Right cardiac atrium (tissue), 5 donors: Measurements from ENCODE around the gene MAP2K6. TPM values are rescaled to one million over a fixed set of nuclear protein-coding genes. Genes with fewer than 3 reads are reported as not detected.

Source experiments
- ATAC-seq, 2 donors: fragments of 200-7000 bp; cut with Tn5 transposase; one replicate each; pipeline versions ENCODE4 v1.8.0 to v1.9.1; 2020; ENCODE audit warnings: moderate library complexity in 2 of 2, mild to moderate bottlenecking in 1 of 2
- DNase-seq, 3 donors: peaks; one replicate each; pipeline ENCODE4 v3.0.0-alpha.2; 2020
- H3K27ac ChIP-seq: one replicate; pipeline ENCODE4 v1.5.1; 2013; ENCODE audit warnings: mild to moderate bottlenecking, low read length, control low read depth, moderate library complexity
- H3K27me3 ChIP-seq: one replicate; pipeline ENCODE4 v1.6.1; 2013; ENCODE audit not compliant: control insufficient read depth, insufficient read depth
- H3K4me1 ChIP-seq: one replicate; pipeline ENCODE4 v1.6.1; 2013; ENCODE audit warnings: low read length; ENCODE audit not compliant: control insufficient read depth, insufficient read depth
- H3K4me3 ChIP-seq: one replicate; pipeline ENCODE4 v1.5.1; 2013; ENCODE audit warnings: low read length, control low read depth
- H3K9me3 ChIP-seq: one replicate; pipeline ENCODE4 v1.6.1; 2013; ENCODE audit warnings: low read length; ENCODE audit not compliant: control insufficient read depth
- WGBS: extraction: QIAGEN DNeasy Blood & Tissue Kit; methylation state at CpG from one replicate; pipeline ENCODE4 v1.1.7; 2013; 5-methylcytosine and 5-hydroxymethylcytosine counted together
- intact Hi-C, 4 donors: fragments of 100-400 bp; cut with DNase I; formaldehyde crosslinking; loops; one replicate each; pipeline versions ENCODE4 v1.11.0 to v1.14.0; 2022 to 2023
- polyA plus RNA-seq: library from polyadenylated mRNA; stranded (reverse); fragments of 200-250 nt; gene quantifications from one replicate; pipeline ENCODE4 v1.2.3, GENCODE V29; 2013
- total RNA-seq, 4 donors: library from RNA; stranded (reverse); fragmentation: NEBNext Ultra II Directional; extraction: Animal tissue kit (Norgen Biotek cat#: 25700); gene quantifications; one replicate each; pipeline ENCODE4 v1.2.1, GENCODE V29; 2021
- donor health status: healthy with polysubstance abuse.
- donor health status: DM: no; HTN: yes; CAD: no.
- donor health status: DM: no; HTN: no; CAD: no.
- donor health status: DM: no; HTN: yes; CAD: no; lungs with severe emphysema.
- donor health status: DM: yes; HTN: yes; CAD: no.

MAP2K6 gene
- total and polyA plus RNA-seq, 5 donors, result 0.72 to 4.1 (median 2.5) TPM

GRCh38 chr17:69443138-69443537 lies 28.6 kb downstream of the MAP2K6 start:
- DNase-seq, result no peak
- H3K4me3 ChIP-seq, result no peak overlapping the region
- intact Hi-C loops, result no loop called here
- H3K27me3 ChIP-seq, result no peaks in the 10 kb centered on the region
- no peaks in the 10 kb centered on the region for H3K9me3 ChIP-seq
- no peaks in the 10 kb centered on the region for H3K4me1 ChIP-seq
- WGBS, result 93% methylated on average over 4 of the region's 4 CpGs
- no peak for ATAC-seq
- no peak overlapping the region for H3K27ac ChIP-seq

- DNase-seq, result no peak
- ATAC-seq, result no peak
- intact Hi-C loops, result no loop called here
- Histone ChIP-seq H3K4me1 (no peaks in the 10 kb centered on the region), H3K4me3 (no peak overlapping the region), H3K9me3 (no peaks in the 10 kb centered on the region), H3K27me3 (no peaks in the 10 kb centered on the region), H3K27ac (no peak overlapping the region)
- 49% methylated on average over 1 of the region's 1 CpG for WGBS
Measured at GRCh38 chr17:69444023-69444422, 29.5 kb downstream of the MAP2K6 start.

- no peak overlapping the region for H3K27ac ChIP-seq
- no peak overlapping the region for H3K4me3 ChIP-seq
- H3K27me3 ChIP-seq, result no peaks in the 10 kb centered on the region
- no peak for ATAC-seq
- 63% methylated on average over 2 of the region's 2 CpGs for WGBS
- DNase-seq, result no peak
- H3K4me1 ChIP-seq, result no peaks in the 10 kb centered on the region
- intact Hi-C loops, result no loop called here
- no peaks in the 10 kb centered on the region for H3K9me3 ChIP-seq
Measured at GRCh38 chr17:69445132-69445531, 30.6 kb downstream of the MAP2K6 start.

- Histone ChIP-seq H3K27me3 (no peaks in the 10 kb centered on the region), H3K9me3 (no peaks in the 10 kb centered on the region), H3K27ac (no peak overlapping the region), H3K4me3 (no peak overlapping the region), H3K4me1 (no peaks in the 10 kb centered on the region)
- ATAC-seq (peak; percentile 88 to 90), DNase-seq (peak; percentile 65 to 87 (median 81))
- intact Hi-C loops, result no loop called here
- 62% methylated on average over 5 of the region's 5 CpGs for WGBS
Measured at GRCh38 chr17:69447726-69448125, 33.2 kb downstream of the MAP2K6 start.

- Histone ChIP-seq H3K27me3 (no peaks in the 10 kb centered on the region), H3K4me3 (no peak overlapping the region)
- ATAC-seq, result peak; percentile 76 to 77
Measured at GRCh38 chr17:69448431-69449102, 34.1 kb downstream of the MAP2K6 start.

GRCh38 chr17:69450131-69450530 lies 35.6 kb downstream of the MAP2K6 start:
- 96% methylated on average over 4 of the region's 4 CpGs for WGBS
- ATAC-seq (no peak), DNase-seq (no peak)
- no peaks in the 10 kb centered on the region for H3K4me1 ChIP-seq
- no peaks in the 10 kb centered on the region for H3K9me3 ChIP-seq
- H3K27me3 ChIP-seq, result no peaks in the 10 kb centered on the region
- intact Hi-C loops, result no loop called here
- H3K27ac ChIP-seq, result no peak overlapping the region
- H3K4me3 ChIP-seq, result no peak overlapping the region

More at GRCh38 chr17:69448431-69449102, 34.1 kb downstream of the MAP2K6 start:
- 55% methylated on average over 16 of the region's 16 CpGs for WGBS
- Histone ChIP-seq H3K4me1 (no peaks in the 10 kb centered on the region), H3K27ac (no peak overlapping the region), H3K9me3 (no peaks in the 10 kb centered on the region)
- intact Hi-C loops, result no loop called here
- DNase-seq, result peak; percentile 43 to 85 (median 77)

- H3K9me3 ChIP-seq, result no peaks in the 10 kb centered on the region
- H3K27ac ChIP-seq, result no peak overlapping the region
- no peak for DNase-seq
- H3K4me3 ChIP-seq, result no peak overlapping the region
- ATAC-seq, result no peak
- 87% methylated on average over 7 of the region's 7 CpGs for WGBS
- H3K27me3 ChIP-seq, result no peaks in the 10 kb centered on the region
- intact Hi-C loops, result no loop called here
- H3K4me1 ChIP-seq, result no peaks in the 10 kb centered on the region
Measured at GRCh38 chr17:69450918-69451317, 36.4 kb downstream of the MAP2K6 start.

- intact Hi-C loops, result no loop called here
- no peak overlapping the region for H3K27ac ChIP-seq
Measured at GRCh38 chr17:69451416-69452394, 37.2 kb downstream of the MAP2K6 start.

GRCh38 chr17:69452664-69453260 lies 38.3 kb downstream of the MAP2K6 start:
- no peak for ATAC-seq
- WGBS, result 94% methylated on average over 8 of the region's 8 CpGs
- intact Hi-C loops, result no loop called here
- H3K27me3 ChIP-seq, result no peaks in the 10 kb centered on the region
- H3K4me1 ChIP-seq, result no peaks in the 10 kb centered on the region
- H3K4me3 ChIP-seq, result no peak overlapping the region
- DNase-seq, result no peak
- no peaks in the 10 kb centered on the region for H3K9me3 ChIP-seq
- H3K27ac ChIP-seq, result no peak overlapping the region

More at GRCh38 chr17:69451416-69452394, 37.2 kb downstream of the MAP2K6 start:
- ATAC-seq, result no peak
- Histone ChIP-seq H3K4me1 (no peaks in the 10 kb centered on the region), H3K9me3 (no peaks in the 10 kb centered on the region), H3K4me3 (no peak overlapping the region), H3K27me3 (no peaks in the 10 kb centered on the region)
- WGBS, result 93% methylated on average over 8 of the region's 8 CpGs
- no peak for DNase-seq

GRCh38 chr17:69454051-69454450 lies 39.6 kb downstream of the MAP2K6 start:
- ATAC-seq, result no peak
- DNase-seq, result no peak
- H3K9me3 ChIP-seq, result no peaks in the 10 kb centered on the region
- no peaks in the 10 kb centered on the region for H3K4me1 ChIP-seq
- no peak overlapping the region for H3K4me3 ChIP-seq
- WGBS, result 87% methylated on average over 4 of the region's 4 CpGs
- intact Hi-C loops, result no loop called here
- H3K27ac ChIP-seq, result no peak overlapping the region
- no peaks in the 10 kb centered on the region for H3K27me3 ChIP-seq

- DNase-seq, result no peak
- Histone ChIP-seq H3K9me3 (no peaks in the 10 kb centered on the region), H3K4me3 (no peak overlapping the region), H3K27me3 (no peaks in the 10 kb centered on the region), H3K27ac (no peak overlapping the region), H3K4me1 (no peaks in the 10 kb centered on the region)
- WGBS, result 57% methylated on average over 1 of the region's 1 CpG
- intact Hi-C loops, result no loop called here
- no peak for ATAC-seq
Measured at GRCh38 chr17:69455040-69455439, 40.5 kb downstream of the MAP2K6 start.
